ENCODE data around the gene BCO1.

- TF ChIP-seq CTCF (conservative IDR thresholded peaks at IDR 0.05; ENCODE audit: low read length) (no peak), EZH2phosphoT487 (IDR thresholded peaks at IDR 0.05; ENCODE audit: borderline replicate concordance, low read depth, low read length) (no peak)
These were observed 14.7 kb downstream of the BCO1 start for GRCh38 chr16:81253141-81253540.
